ENCODE results near the gene AKR7A2.

Gene AKR7A2

GRCh38 chr1:19325368-19325957 lies 13.5 kb upstream of the AKR7A2 start:
- no peak for DNase-seq (ENCODE audit: low spot score)

GRCh38 chr1:19324665-19324990 lies 12.7 kb upstream of the AKR7A2 start:
- no peak for DNase-seq (ENCODE audit: low spot score)

GRCh38 chr1:19323987-19324664 lies 12.2 kb upstream of the AKR7A2 start:
- DNase-seq (ENCODE audit: low spot score) = no peak

- no peak for DNase-seq (ENCODE audit: low spot score)
Observed at GRCh38 chr1:19322481-19322880, 10.5 kb upstream of the AKR7A2 start.

- DNase-seq (ENCODE audit: low spot score) = no peak
Observed at GRCh38 chr1:19321071-19321470, 9.1 kb upstream of the AKR7A2 start.

GRCh38 chr1:19319196-19319595 lies 7.3 kb upstream of the AKR7A2 start:
- DNase-seq (ENCODE audit: low spot score) = no peak

GRCh38 chr1:19317126-19317910 lies 5.4 kb upstream of the AKR7A2 start:
- DNase-seq (ENCODE audit: low spot score) = no peak

GRCh38 chr1:19315378-19316198 lies 3.6 kb upstream of the AKR7A2 start:
- peak; percentile 26 for DNase-seq (ENCODE audit: low spot score)

- no peak for DNase-seq (ENCODE audit: low spot score)
Observed at GRCh38 chr1:19313961-19314882, 2.3 kb upstream of the AKR7A2 start.

- no peak for DNase-seq (ENCODE audit: low spot score)
Observed at GRCh38 chr1:19313636-19313959, 1.7 kb upstream of the AKR7A2 start.

- DNase-seq (ENCODE audit: low spot score) = peak; percentile 9
Observed at GRCh38 chr1:19312782-19313635, 1.1 kb upstream of the AKR7A2 start.

- DNase-seq (ENCODE audit: low spot score) = peak; percentile 8
Observed at GRCh38 chr1:19311503-19311930, 427 bp downstream of the AKR7A2 start.

GRCh38 chr1:19310720-19311502 lies 1.0 kb downstream of the AKR7A2 start:
- DNase-seq (ENCODE audit: low spot score) = no peak

GRCh38 chr1:19310061-19310460 lies 1.9 kb downstream of the AKR7A2 start:
- peak; percentile 16 for DNase-seq (ENCODE audit: low spot score)

GRCh38 chr1:19309123-19309813 lies 2.7 kb downstream of the AKR7A2 start:
- DNase-seq (ENCODE audit: low spot score) = no peak

GRCh38 chr1:19308509-19308907 lies 3.4 kb downstream of the AKR7A2 start:
- DNase-seq (ENCODE audit: low spot score) = no peak

- DNase-seq (ENCODE audit: low spot score) = no peak
Observed at GRCh38 chr1:19307794-19308508, 4.0 kb downstream of the AKR7A2 start.

- DNase-seq (ENCODE audit: low spot score) = no peak
Observed at GRCh38 chr1:19306941-19307340, 5.0 kb downstream of the AKR7A2 start.

All from pons (tissue), 1 donor.